ENCODE data around the gene TWIST2.

TWIST2 gene

GRCh38 chr2:238874330-238875050 lies 26.6 kb downstream of the TWIST2 start:
- DNase-seq, result no peak

GRCh38 chr2:238875101-238875470 lies 27.2 kb downstream of the TWIST2 start:
- DNase-seq, result no peak

- DNase-seq, result no peak
These were observed 27.8 kb downstream of the TWIST2 start for GRCh38 chr2:238875471-238876231.

GRCh38 chr2:238876232-238876630 lies 28.3 kb downstream of the TWIST2 start:
- DNase-seq, result no peak

- DNase-seq, result no peak
These were observed 30.3 kb downstream of the TWIST2 start for GRCh38 chr2:238878051-238878735.

DNA sequence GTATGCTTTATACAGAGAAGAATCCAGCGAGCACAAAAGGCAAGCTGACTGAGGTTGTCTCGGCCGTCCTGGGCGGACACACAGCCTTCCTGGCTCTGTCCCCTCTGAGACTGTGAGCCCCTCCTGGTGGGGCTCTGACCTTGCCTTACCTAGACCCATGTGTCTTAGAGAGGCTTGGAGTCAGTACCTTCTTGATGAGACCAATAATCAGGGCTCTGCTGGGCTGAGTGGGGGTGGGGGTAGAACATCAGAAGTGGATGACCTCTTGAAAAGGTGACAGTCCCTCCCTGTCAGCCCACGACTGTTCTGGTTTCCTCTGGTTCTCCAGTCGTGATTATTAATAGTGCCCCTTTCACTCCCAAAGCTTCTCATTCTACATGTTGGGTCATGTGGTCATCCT lies 31.2 kb downstream of the TWIST2 start:
- DNase-seq, result no peak

DNA sequence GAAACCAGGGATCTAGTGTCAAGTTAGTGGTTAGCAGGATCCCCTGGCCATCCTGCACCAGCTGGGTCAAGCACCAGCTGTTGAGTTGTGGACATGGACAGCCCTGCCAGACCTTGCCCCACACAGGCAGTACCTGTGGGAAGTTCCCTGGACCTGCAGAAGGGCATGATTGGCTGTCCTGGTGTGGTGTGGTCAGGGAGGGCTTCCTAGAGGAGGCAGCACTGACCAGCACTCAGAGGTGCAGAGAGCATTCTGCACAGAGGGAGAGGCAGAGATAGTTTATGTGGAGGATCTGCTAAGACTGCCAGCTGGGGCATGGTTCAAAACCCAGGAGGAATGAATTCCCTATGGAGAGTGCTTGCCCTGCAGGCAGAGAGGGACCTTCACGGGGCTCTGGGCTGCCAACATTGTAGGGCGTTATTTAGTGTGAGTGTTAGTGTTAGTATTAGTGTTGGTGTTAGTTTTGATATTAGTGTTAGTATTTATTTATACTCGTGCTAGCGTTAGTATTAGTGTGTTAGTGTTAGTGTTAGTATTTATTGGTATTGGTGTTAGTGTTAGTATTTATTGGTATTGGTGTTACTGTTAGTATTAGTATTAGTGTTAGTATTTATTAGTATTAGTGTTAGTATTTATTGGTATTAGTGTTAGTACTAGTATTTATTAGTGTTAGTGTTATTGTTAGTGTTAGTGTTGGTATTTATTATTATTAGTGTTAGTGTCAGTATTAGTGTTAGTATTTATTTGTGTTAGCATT lies 31.9 kb downstream of the TWIST2 start:
- no peak for DNase-seq

GRCh38 chr2:238881353-238882081 lies 33.6 kb downstream of the TWIST2 start:
- no peak for DNase-seq

DNA sequence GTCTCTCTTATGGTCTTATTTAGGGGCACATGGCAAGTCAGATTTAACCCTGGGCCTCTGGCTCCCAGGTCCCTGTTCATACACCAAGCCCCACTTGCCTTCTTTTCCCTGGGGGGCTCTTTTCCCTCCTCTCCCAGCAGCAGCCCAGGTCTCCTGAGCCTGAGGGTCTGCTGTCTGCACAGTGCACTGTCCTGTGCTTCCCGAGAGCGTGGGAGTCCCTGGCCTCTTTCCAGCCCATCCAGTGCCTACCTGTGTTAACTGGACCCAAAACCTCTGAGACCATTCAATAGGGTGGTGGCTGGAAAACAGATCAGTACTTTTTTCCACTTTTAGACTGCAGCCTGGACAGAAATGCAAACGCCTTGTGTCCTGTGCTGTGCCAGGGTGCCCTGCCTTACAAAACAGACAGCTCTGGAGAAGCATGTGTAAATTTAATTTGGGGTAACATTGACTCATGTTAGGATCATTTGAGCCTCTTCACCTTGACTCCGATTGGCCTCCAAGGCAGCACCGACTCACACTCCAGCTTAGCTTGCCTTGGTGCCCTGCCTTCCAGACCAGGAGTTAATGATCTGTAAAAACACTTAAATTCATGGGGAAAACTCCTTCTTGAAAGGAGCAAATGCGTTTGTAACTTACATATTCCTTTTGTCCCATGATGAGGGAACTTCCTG lies 34.3 kb downstream of the TWIST2 start:
- DNase-seq, result no peak

- no peak for DNase-seq
These were observed 35.6 kb downstream of the TWIST2 start for GRCh38 chr2:238883421-238883901.

GRCh38 chr2:238884122-238884811 lies 36.4 kb downstream of the TWIST2 start:
- DNase-seq, result no peak

DNA sequence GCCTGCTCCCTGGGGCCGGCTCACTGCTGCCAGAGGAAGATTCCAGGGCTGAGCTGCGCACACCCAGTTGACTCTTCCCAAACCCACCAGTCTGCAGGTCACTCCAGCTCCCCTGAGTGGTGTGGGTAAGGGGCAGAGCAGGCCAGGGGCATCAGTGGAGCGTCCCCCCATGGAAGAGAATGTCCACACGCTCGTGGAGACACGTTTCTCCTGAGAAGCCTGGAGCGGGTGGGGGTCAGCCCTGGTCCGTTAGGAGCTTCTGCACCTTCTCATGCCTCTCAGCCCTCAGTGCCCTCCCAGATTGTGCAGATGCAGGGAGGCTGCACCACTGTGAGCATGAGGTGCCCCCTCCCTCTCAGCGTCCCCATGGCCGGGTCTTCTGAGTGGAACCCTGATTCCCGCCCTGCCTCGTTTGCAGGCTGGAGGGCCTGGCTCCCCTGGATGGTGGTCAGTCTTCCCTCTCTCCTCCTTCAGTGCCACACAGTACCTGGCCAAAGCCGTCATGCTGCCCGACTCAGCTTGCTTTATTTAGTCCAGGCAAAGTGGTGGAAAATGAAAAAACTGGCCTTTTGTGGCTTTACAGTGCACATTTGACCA lies 37.0 kb downstream of the TWIST2 start:
- no peak for DNase-seq

- DNase-seq, result no peak
These were observed 38.7 kb downstream of the TWIST2 start for GRCh38 chr2:238886453-238887094.

DNA sequence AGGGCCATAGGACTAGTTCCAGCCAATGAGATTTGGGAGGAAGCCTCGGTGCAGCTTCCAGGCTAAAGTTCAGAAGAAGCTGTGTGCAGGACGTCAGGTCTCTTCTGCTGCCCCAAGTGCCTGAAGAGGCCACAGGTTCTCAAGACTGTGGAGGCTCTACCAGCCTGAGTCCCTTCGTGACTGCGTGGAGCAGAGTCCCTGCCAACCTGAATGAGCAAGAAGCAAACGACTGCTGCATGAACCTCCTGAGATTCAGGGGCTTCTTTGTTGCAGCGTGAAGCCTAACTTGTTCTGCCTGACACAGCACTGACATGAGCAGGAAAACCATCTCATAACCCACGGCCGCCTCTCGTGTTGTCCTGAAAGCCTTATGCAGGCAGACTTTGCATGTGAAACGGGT lies 39.7 kb downstream of the TWIST2 start:
- no peak for DNase-seq

- no peak for DNase-seq
These were observed 40.9 kb downstream of the TWIST2 start for GRCh38 chr2:238888781-238889180.

- no peak for DNase-seq
These were observed 42.2 kb downstream of the TWIST2 start for GRCh38 chr2:238890131-238890530.

- no peak for DNase-seq
These were observed 43.0 kb downstream of the TWIST2 start for GRCh38 chr2:238890618-238891456.

- DNase-seq, result no peak
These were observed 43.7 kb downstream of the TWIST2 start for GRCh38 chr2:238891457-238892203.

DNA sequence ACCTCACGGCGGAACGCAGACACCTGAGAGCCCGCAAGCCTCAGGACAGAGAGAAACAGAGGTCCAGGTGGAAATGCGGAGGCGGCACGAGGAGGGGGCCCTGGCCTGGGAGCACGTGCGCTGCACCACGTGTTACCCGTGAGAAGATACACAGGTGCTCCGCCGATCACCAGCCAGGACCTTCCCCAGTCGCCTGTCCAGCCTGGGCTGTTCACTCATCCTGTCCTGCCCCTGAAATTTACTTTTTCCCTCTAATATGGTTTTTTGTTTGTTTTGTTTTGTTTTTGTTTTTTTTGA lies 44.3 kb downstream of the TWIST2 start:
- DNase-seq, result no peak
